Omental fat pad (tissue), 4 donors: ENCODE data around the gene RAB5B. TPM values are rescaled to one million over a fixed set of nuclear protein-coding genes. Genes with fewer than 3 reads are reported as not detected.
A peak's percentile ranks its signal among the peaks of the same experiment; 100 is the strongest.

Experiments used
- ATAC-seq: fragments of 150-250 bp; one replicate; pipeline ENCODE4 v1.9.1; 2016; ENCODE audit warnings: mild to moderate bottlenecking, moderate library complexity; ENCODE audit not compliant: low FRiP score
- DNase-seq: peaks from one replicate; pipeline ENCODE4 v3.0.0-alpha.2; 2019; ENCODE audit warnings: low spot score
- CTCF ChIP-seq, 3 donors: fragments of 450-650 bp; IDR thresholded peaks; one replicate each; pipeline ENCODE4 v1.5.1; 2016 to 2017; ENCODE audit warnings: antibody characterized with exemption in 3 of 3, mild to moderate bottlenecking in 3 of 3, moderate library complexity in 2 of 3
- total RNA-seq, 4 donors: library from RNA; depleted of rRNA; stranded (reverse); fragments of >200 nt; gene quantifications; one replicate each; pipeline ENCODE4 v1.1.0, GENCODE V29; 2016

Gene RAB5B
- total RNA-seq, 4 donors from 2014 or later, result 46.2 to 71.5 (median 64.8) TPM

- no peak for DNase-seq
- TF ChIP-seq CTCF (IDR thresholded peaks at IDR 0.05), result no peak
- no peak for ATAC-seq
Observed at GRCh38 chr12:55933799-55934742, 39.8 kb upstream of the RAB5B start.

- DNase-seq (no peak), ATAC-seq (no peak)
- TF ChIP-seq CTCF (IDR thresholded peaks at IDR 0.05), result no peak
Observed at GRCh38 chr12:55934773-55935172, 39.1 kb upstream of the RAB5B start.

- ATAC-seq (no peak), DNase-seq (no peak)
- TF ChIP-seq CTCF (IDR thresholded peaks at IDR 0.05), result no peak
Observed at GRCh38 chr12:55935738-55936151, 38.1 kb upstream of the RAB5B start.

GRCh38 chr12:55937981-55938380 lies 35.9 kb upstream of the RAB5B start:
- no peak for TF ChIP-seq CTCF (IDR thresholded peaks at IDR 0.05)
- DNase-seq (no peak), ATAC-seq (no peak)

- ATAC-seq (no peak), DNase-seq (no peak)
- TF ChIP-seq CTCF (IDR thresholded peaks at IDR 0.05), result no peak
Observed at GRCh38 chr12:55938826-55939501, 34.9 kb upstream of the RAB5B start.

- DNase-seq, result peak; percentile 83
- peak; percentile 87 for ATAC-seq
- peak in 1 of 3 donors; percentile 43 for TF ChIP-seq CTCF (IDR thresholded peaks at IDR 0.05)
Observed at GRCh38 chr12:55940065-55940732, 33.7 kb upstream of the RAB5B start.
